Testis (tissue), 2 donors: ENCODE results near the gene MAGI2.

ENCODE experiments used
- CTCF ChIP-seq, 3 experiments: fragments of 450-650 bp in 2 of 3; fragments of 200-600 bp in 1 of 3; sonication (generic) in 1 of 3; IDR thresholded peaks; one replicate each; pipeline ENCODE4 v1.5.1; 2016 to 2019; ENCODE audit warnings: antibody characterized with exemption in 3 of 3, mild to moderate bottlenecking in 2 of 3, moderate library complexity in 1 of 3
- POLR2A ChIP-seq: fragments of 450-650 bp; IDR thresholded peaks from one replicate; pipeline ENCODE4 v1.6.1; 2017; ENCODE audit warnings: antibody characterized with exemption, mild to moderate bottlenecking, moderate library complexity

- TF ChIP-seq CTCF (IDR thresholded peaks at IDR 0.05) (no peak), POLR2A (no peak)
Observed at GRCh38 chr7:78139335-78139734, 1314.1 kb downstream of the MAGI2 start.
